Panc1 (cell line): ENCODE data around the gene TMEM127. TPM values are rescaled to one million over a fixed set of nuclear protein-coding genes. Genes with fewer than 3 reads are reported as not detected.

ENCODE experiments used
- ATAC-seq: fragments of 200-7000 bp; cut with Tn5 transposase; 2 replicates; pipeline ENCODE4 v1.9.1; 2020; ENCODE audit warnings: mild to moderate bottlenecking, moderate library complexity
- BruUV-seq: library from RNA; stranded (reverse); fragments of 400-500 nt; replicated peaks from 2 replicates; lab custom pipeline; 2021; lab: Mats Ljungman, UMichigan
- CTCF ChIA-PET: fragments of 300-600 bp; sonication (Branson Sonifier 250); formaldehyde crosslinking; loops from one replicate; lab custom pipeline; 2022; ENCODE audit warnings: antibody characterized with exemption; lab: Charles Lee
- POLR2A ChIA-PET: fragments of 300-600 bp; sonication (Branson Sonifier 250); formaldehyde crosslinking; loops from one replicate; lab custom pipeline; 2022; ENCODE audit warnings: antibody characterized with exemption; lab: Charles Lee
- DNase-seq: peaks from one replicate; pipeline ENCODE4 v3.0.0-alpha.2; 2010; ENCODE audit warnings: low read depth, low spot score
- H3K27ac ChIP-seq: 2 replicates; pipeline ENCODE4 v1.5.1; 2011; ENCODE audit warnings: mild to moderate bottlenecking, low read length, inconsistent platforms
- H3K27me3 ChIP-seq: fragments of 200-500 bp; sonication (Bioruptor generic); 2 replicates; pipeline ENCODE4 v1.6.0; 2014; ENCODE audit warnings: low read length, inconsistent platforms; ENCODE audit not compliant: control insufficient read depth, insufficient read depth
- H3K36me3 ChIP-seq: fragments of 200-500 bp; sonication (Bioruptor generic); 2 replicates; pipeline ENCODE4 v1.5.1; 2014; ENCODE audit warnings: inconsistent platforms, mild to moderate bottlenecking, low read length, moderate library complexity; ENCODE audit not compliant: control insufficient read depth, insufficient read depth
- H3K4me1 ChIP-seq: 2 replicates; pipeline ENCODE4 v1.5.1; 2011; ENCODE audit warnings: inconsistent platforms, mild to moderate bottlenecking, low read length, moderate library complexity; ENCODE audit not compliant: control insufficient read depth, insufficient read depth
- H3K4me3 ChIP-seq, 2 experiments: 2 replicates each; pipeline ENCODE4 v1.5.1; 2011 to 2012; ENCODE audit warnings: low read depth in 2 of 2, low read length in 2 of 2, mild to moderate bottlenecking in 2 of 2, inconsistent platforms in 1 of 2, moderate library complexity in 1 of 2
- H3K9me3 ChIP-seq: fragments of 200-500 bp; sonication (Bioruptor generic); 2 replicates; pipeline ENCODE4 v1.5.1; 2014; ENCODE audit warnings: low read depth, mild to moderate bottlenecking, inconsistent platforms, low read length, moderate library complexity; ENCODE audit not compliant: control insufficient read depth, insufficient read depth
- CTCF ChIP-seq: fragments of 450-650 bp; IDR thresholded peaks from 2 replicates; pipeline ENCODE4 v1.5.1; 2017; ENCODE audit warnings: mild to moderate bottlenecking
- POLR2AphosphoS5 ChIP-seq: IDR thresholded peaks from 2 replicates; pipeline ENCODE4 v1.6.1; 2012; ENCODE audit warnings: mild to moderate bottlenecking, low read depth, low read length, moderate library complexity
- REST ChIP-seq, 2 experiments: IDR thresholded peaks; 2 replicates each; pipeline ENCODE4 v1.6.1; 2011 to 2012; ENCODE audit warnings: low read depth in 2 of 2, control low read depth in 1 of 2, low read length in 1 of 2, mild to moderate bottlenecking in 1 of 2, moderate library complexity in 1 of 2; ENCODE audit not compliant: insufficient read depth in 1 of 2
- SIN3A ChIP-seq: IDR thresholded peaks from 2 replicates; pipeline ENCODE4 v1.6.1; 2012; ENCODE audit warnings: low read depth, mild to moderate bottlenecking, low read length, moderate library complexity, borderline replicate concordance; ENCODE audit not compliant: insufficient read depth
- TCF7L2 ChIP-seq: IDR thresholded peaks from 2 replicates; pipeline ENCODE4 v1.6.1; 2011; ENCODE audit warnings: mild to moderate bottlenecking, low read depth, low read length, inconsistent platforms
- in situ Hi-C: cut with HindIII; loops from 2 replicates; pipeline ENCODE4 v1.10.0; 2016; ENCODE audit warnings: low sequenced_read_pairs, low pct_unique_long_range_greater_than_20kb
- intact Hi-C: fragments of 100-400 bp; cut with micrococcal nuclease; formaldehyde crosslinking; loops from one replicate; pipeline ENCODE4 v1.10.0; 2022; ENCODE audit not compliant: unreplicated experiment
- total RNA-seq: library from RNA; stranded (reverse); gene quantifications from one replicate; pipeline ENCODE4 v1.2.1, GENCODE V29; 2021; ENCODE audit not compliant: unreplicated experiment

Gene TMEM127
- total RNA-seq, 1 experiment from 2014 or later, result 63.1 TPM

- no TSS peak for BruUV-seq
- no peaks in the 10 kb centered on the region for H3K9me3 ChIP-seq
- no peak overlapping the region for H3K27ac ChIP-seq
- no peak for DNase-seq
- POLR2A ChIA-PET, result no interaction called here
- H3K4me1 ChIP-seq, result no peaks in the 10 kb centered on the region
- no peak overlapping the region for H3K4me3 ChIP-seq
- intact Hi-C loops, result no loop called here
- no peaks in the 10 kb centered on the region for H3K27me3 ChIP-seq
- in situ Hi-C loops, result loop anchor here (25.0 kb wide), 1 partner anchor 87 kb away; no protein-coding TSS in a partner anchor
- CTCF ChIA-PET, result no interaction called here
- TF ChIP-seq SIN3A, result no peak
- no peak for TF ChIP-seq REST (IDR thresholded peaks at IDR 0.05; ENCODE audit: insufficient read depth in 1 of 2, low read depth in 2 of 2, low read length in 1 of 2)
- no peak for TF ChIP-seq TCF7L2
- no peak for TF ChIP-seq CTCF
- TF ChIP-seq POLR2AphosphoS5, result no peak; the same call in 1 of the 2 replicates
- no peak for ATAC-seq
- H3K36me3 ChIP-seq, result peaks cover 6% of the 10 kb centered on the region; the same call in 1 of the 2 replicates
These were observed 16.1 kb downstream of the TMEM127 start for GRCh38 chr2:96249654-96250053.

GRCh38 chr2:96248624-96249023, 17.2 kb downstream of the TMEM127 start:
- in situ Hi-C loops, result no loop called here
- H3K27me3 ChIP-seq, result no peaks in the 10 kb centered on the region
- BruUV-seq, result no TSS peak
- TF ChIP-seq POLR2AphosphoS5, result no peak
- no peak for TF ChIP-seq SIN3A
- TF ChIP-seq TCF7L2, result no peak
- TF ChIP-seq REST (IDR thresholded peaks at IDR 0.05; ENCODE audit: insufficient read depth in 1 of 2, low read depth in 2 of 2, low read length in 1 of 2), result no peak
- no peak for TF ChIP-seq CTCF
- no peak overlapping the region for H3K4me3 ChIP-seq
- H3K9me3 ChIP-seq, result no peaks in the 10 kb centered on the region
- peaks cover 3% of the 10 kb centered on the region; the same call in 1 of the 2 replicates for H3K36me3 ChIP-seq
- ChIA-PET CTCF (no interaction called here), POLR2A (no interaction called here)
- no peak overlapping the region for H3K27ac ChIP-seq
- no peak; the same call in 1 of the 2 replicates for ATAC-seq
- intact Hi-C loops, result no loop called here
- H3K4me1 ChIP-seq, result no peaks in the 10 kb centered on the region
- DNase-seq, result no peak
